Common myeloid progenitor, CD34-positive (primary cell): ENCODE data around the gene USP13.

Experiments used
- CTCF ChIA-PET: fragments of 350-600 bp; sonication (Branson Sonifier 250); formaldehyde crosslinking; loops from one replicate; lab custom pipeline; 2021; ENCODE audit warnings: antibody characterized with exemption; lab: Charles Lee
- POLR2A ChIA-PET: fragments of 350-600 bp; sonication (Branson Sonifier 250); formaldehyde crosslinking; loops from one replicate; lab custom pipeline; 2021; ENCODE audit warnings: antibody characterized with exemption; lab: Charles Lee
- DNase-seq, 3 donors: peaks; one replicate each; pipeline versions ENCODE4 v3.0.0 to v3.0.0-alpha.2; 2013
- H3K27ac ChIP-seq, 2 experiments: 1 replicate in 1 of 2; 2 replicates in 1 of 2; pipeline ENCODE4 v1.7.0; 2013; ENCODE audit warnings: inconsistent platforms in 2 of 2, low read length in 2 of 2, mild to moderate bottlenecking in 2 of 2, low read depth in 1 of 2, moderate library complexity in 1 of 2; ENCODE audit not compliant: severe bottlenecking in 2 of 2, insufficient read depth in 1 of 2, poor library complexity in 1 of 2
- H3K27me3 ChIP-seq, 5 experiments: replicated peaks in 2 of 5; 1 replicate in 3 of 5; 2 replicates in 2 of 5; pipeline versions ENCODE4 v1.6.1 to v1.7.0; 2013; ENCODE audit warnings: low read length in 4 of 5, mild to moderate bottlenecking in 2 of 5, moderate library complexity in 2 of 5, inconsistent platforms in 1 of 5; ENCODE audit not compliant: insufficient read depth in 5 of 5, control insufficient read depth in 4 of 5
- H3K36me3 ChIP-seq, 4 experiments: 1 replicate in 2 of 4; 2 replicates in 2 of 4; pipeline versions ENCODE4 v1.6.1 to v1.7.0; 2013; ENCODE audit warnings: low read length in 3 of 4, control low read depth in 1 of 4, mild to moderate bottlenecking in 1 of 4; ENCODE audit not compliant: control insufficient read depth in 4 of 4, insufficient read depth in 4 of 4
- H3K4me1 ChIP-seq, 4 experiments: 1 replicate in 3 of 4; 2 replicates in 1 of 4; pipeline versions ENCODE4 v1.6.1 to v1.7.1; 2013; ENCODE audit warnings: low read length in 3 of 4, mild to moderate bottlenecking in 3 of 4, control low read depth in 1 of 4, inconsistent platforms in 1 of 4, moderate library complexity in 1 of 4; ENCODE audit not compliant: control insufficient read depth in 4 of 4, insufficient read depth in 4 of 4; ENCODE audit errors: control extremely low read depth in 1 of 4
- H3K4me3 ChIP-seq, 7 experiments: 1 replicate in 4 of 7; 2 replicates in 3 of 7; pipeline versions ENCODE4 v1.5.1 to v1.7.0; 2013; ENCODE audit warnings: mild to moderate bottlenecking in 7 of 7, low read length in 6 of 7, moderate library complexity in 6 of 7, inconsistent platforms in 2 of 7, low read depth in 2 of 7, control low read depth in 1 of 7; ENCODE audit not compliant: insufficient read depth in 4 of 7, control insufficient read depth in 1 of 7; ENCODE audit errors: extremely low read depth in 1 of 7
- H3K9me3 ChIP-seq, 5 experiments: 1 replicate in 4 of 5; 2 replicates in 1 of 5; pipeline versions ENCODE4 v1.6.1 to v1.7.1; 2013; ENCODE audit warnings: low read length in 4 of 5, mild to moderate bottlenecking in 2 of 5, inconsistent platforms in 1 of 5, low read depth in 1 of 5, moderate library complexity in 1 of 5; ENCODE audit not compliant: control insufficient read depth in 4 of 5, insufficient read depth in 2 of 5; ENCODE audit errors: control extremely low read depth in 1 of 5
- WGBS: methylation state at CpG from one replicate; pipeline ENCODE4 v1.1.5; 2013; ENCODE audit not compliant: insufficient coverage; 5-methylcytosine and 5-hydroxymethylcytosine counted together

USP13 gene

DNA sequence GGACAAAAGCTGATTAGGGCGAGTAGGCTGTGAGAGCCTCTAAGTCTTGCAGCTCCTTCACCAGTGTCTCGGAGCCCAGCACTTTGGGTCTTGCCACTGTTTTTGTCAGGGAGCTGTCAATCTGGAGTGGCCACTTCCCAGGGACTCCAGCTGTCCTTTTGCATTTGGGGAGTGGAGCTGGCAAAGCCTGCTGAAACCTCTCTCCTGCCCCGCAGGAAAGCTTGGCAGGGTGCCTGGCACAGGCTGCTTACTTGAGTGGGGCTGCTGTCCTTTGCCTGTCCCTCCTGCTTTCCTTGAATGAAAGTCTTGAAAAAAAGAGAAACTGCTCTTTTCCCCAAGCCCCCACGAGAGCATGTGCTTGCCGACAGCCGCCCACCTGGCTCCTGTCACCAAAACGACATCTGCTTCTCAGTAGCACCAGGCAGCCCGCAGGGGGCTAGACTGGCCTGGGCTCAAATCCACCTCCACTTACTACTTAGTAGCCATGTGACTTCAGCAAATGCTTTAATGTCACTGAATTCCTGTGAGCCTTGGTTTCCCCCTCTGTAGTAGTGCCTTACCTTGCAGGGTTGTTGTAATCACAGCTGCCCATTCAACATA, 13.7 kb downstream of the USP13 start:
- H3K27ac ChIP-seq: no peak overlapping the region
- POLR2A ChIA-PET: no interaction called here
- CTCF ChIA-PET: no interaction called here
- no peaks in the 10 kb centered on the region for H3K9me3 ChIP-seq
- no peaks in the 10 kb centered on the region for H3K27me3 ChIP-seq
- H3K4me3 ChIP-seq: no peak overlapping the region
- DNase-seq: no peak
- 94% methylated on average over 8 of the region's 8 CpGs for WGBS
- H3K4me1 ChIP-seq: no peaks in the 10 kb centered on the region
- no peaks in the 10 kb centered on the region for H3K36me3 ChIP-seq

- 100% methylated on average over 1 of the region's 1 CpG for WGBS
- no peaks in the 10 kb centered on the region for H3K36me3 ChIP-seq
- DNase-seq: no peak
- ChIA-PET POLR2A (no interaction called here), CTCF (no interaction called here)
- no peaks in the 10 kb centered on the region for H3K9me3 ChIP-seq
- H3K27me3 ChIP-seq: no peaks in the 10 kb centered on the region
- no peak overlapping the region for H3K27ac ChIP-seq
- H3K4me1 ChIP-seq: no peaks in the 10 kb centered on the region
- no peak overlapping the region for H3K4me3 ChIP-seq
Observed at GRCh38 chr3:179668429-179668828, 15.6 kb downstream of the USP13 start.

GRCh38 chr3:179670311-179670710, 17.5 kb downstream of the USP13 start:
- no peaks in the 10 kb centered on the region for H3K4me1 ChIP-seq
- H3K36me3 ChIP-seq: no peaks in the 10 kb centered on the region
- H3K27ac ChIP-seq: no peak overlapping the region
- no peaks in the 10 kb centered on the region for H3K9me3 ChIP-seq
- H3K27me3 ChIP-seq: no peaks in the 10 kb centered on the region
- ChIA-PET CTCF (no interaction called here), POLR2A (no interaction called here)
- H3K4me3 ChIP-seq: no peak overlapping the region
- no peak for DNase-seq
- 95% methylated on average over 8 of the region's 8 CpGs for WGBS

- no peak overlapping the region for H3K27ac ChIP-seq
- WGBS: no CpG with 5 or more reads among the region's 1 CpG
- no peaks in the 10 kb centered on the region for H3K27me3 ChIP-seq
- DNase-seq: no peak
- CTCF ChIA-PET: interaction anchor here (0.8 kb wide), 1 partner anchor 27 kb away, joined by 3 read pairs; no protein-coding TSS in a partner anchor
- H3K9me3 ChIP-seq: no peaks in the 10 kb centered on the region
- no peak overlapping the region for H3K4me3 ChIP-seq
- POLR2A ChIA-PET: no interaction called here
- no peaks in the 10 kb centered on the region for H3K4me1 ChIP-seq
- H3K36me3 ChIP-seq: no peaks in the 10 kb centered on the region
Observed at GRCh38 chr3:179671309-179671708, 18.5 kb downstream of the USP13 start.

DNA sequence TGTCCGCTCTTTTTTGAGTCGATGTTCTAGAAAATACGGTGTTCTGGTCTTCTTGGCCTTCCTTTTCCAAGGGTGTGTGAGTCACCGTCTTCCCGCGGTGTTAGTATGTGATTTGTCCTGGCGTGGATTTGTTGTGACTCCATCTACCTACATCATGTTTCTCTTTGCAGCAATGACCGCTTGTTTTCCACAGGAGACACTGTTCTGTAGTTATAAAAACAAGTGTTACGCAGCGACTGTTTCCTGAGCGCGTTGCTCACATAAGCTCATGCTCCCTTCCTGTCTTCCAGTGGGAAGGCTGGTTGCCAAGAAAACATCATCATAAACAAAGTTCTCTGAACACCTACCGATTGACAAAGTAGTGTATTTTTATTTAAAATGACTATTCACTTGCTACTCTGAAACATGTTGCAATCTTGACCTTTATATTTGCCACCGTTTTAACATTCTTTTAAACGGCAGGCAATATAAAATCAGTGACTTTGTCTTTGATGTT, 19.0 kb downstream of the USP13 start:
- H3K4me1 ChIP-seq: no peaks in the 10 kb centered on the region
- H3K4me3 ChIP-seq: no peak overlapping the region
- WGBS: 93% methylated on average over 6 of the region's 15 CpGs
- DNase-seq: no peak
- no peaks in the 10 kb centered on the region for H3K9me3 ChIP-seq
- ChIA-PET CTCF (interaction anchor here (0.8 kb wide), 1 partner anchor 28 kb away, joined by 3 read pairs; no protein-coding TSS in a partner anchor), POLR2A (no interaction called here)
- no peak overlapping the region for H3K27ac ChIP-seq
- H3K27me3 ChIP-seq: no peaks in the 10 kb centered on the region
- H3K36me3 ChIP-seq: no peaks in the 10 kb centered on the region

- ChIA-PET POLR2A (no interaction called here), CTCF (no interaction called here)
- no peak overlapping the region for H3K4me3 ChIP-seq
- no peaks in the 10 kb centered on the region for H3K27me3 ChIP-seq
- no peaks in the 10 kb centered on the region for H3K9me3 ChIP-seq
- H3K4me1 ChIP-seq: no peaks in the 10 kb centered on the region
- H3K36me3 ChIP-seq: no peaks in the 10 kb centered on the region
- no peak overlapping the region for H3K27ac ChIP-seq
- WGBS: 100% methylated on average over 2 of the region's 4 CpGs
- no peak for DNase-seq
Observed at GRCh38 chr3:179672918-179673317, 20.1 kb downstream of the USP13 start.

GRCh38 chr3:179673523-179673922, 20.7 kb downstream of the USP13 start:
- CTCF ChIA-PET: no interaction called here
- Histone ChIP-seq H3K36me3 (no peaks in the 10 kb centered on the region), H3K27ac (no peak overlapping the region), H3K27me3 (no peaks in the 10 kb centered on the region), H3K4me3 (no peak overlapping the region), H3K4me1 (no peaks in the 10 kb centered on the region), H3K9me3 (no peaks in the 10 kb centered on the region)
- no peak for DNase-seq
- WGBS: 97% methylated on average over 8 of the region's 8 CpGs
- POLR2A ChIA-PET: no interaction called here
